Heart left ventricle (tissue), 16 donors: ENCODE measurements around the gene ENGASE. TPM values are rescaled to one million over a fixed set of nuclear protein-coding genes. Genes with fewer than 3 reads are reported as not detected.
A peak's percentile ranks its signal among the peaks of the same experiment; 100 is the strongest.

Experiments used
- ATAC-seq, 4 donors: fragments of 200-7000 bp; cut with Tn5 transposase; one replicate each; pipeline ENCODE4 v1.9.1; 2020 to 2022; ENCODE audit warnings: moderate library complexity in 4 of 4, mild to moderate bottlenecking in 3 of 4, moderate number of reproducible peaks in 1 of 4
- DNase-seq, 5 donors: peaks; one replicate each; pipeline ENCODE4 v3.0.0-alpha.2; 2020
- H3K27ac ChIP-seq, 12 donors: fragments of 200-600 bp; sonication (generic) in 4 of 12; one replicate each; pipeline versions ENCODE4 v1.5.0 to v1.8.0; 2016 to 2022; ENCODE audit warnings: mild to moderate bottlenecking in 2 of 12
- H3K27me3 ChIP-seq, 9 donors: fragments of 200-600 bp; sonication (generic) in 2 of 9; one replicate each; pipeline versions ENCODE4 v1.5.1 to v1.8.0; 2016 to 2022; ENCODE audit warnings: mild to moderate bottlenecking in 3 of 9
- H3K36me3 ChIP-seq, 9 donors: fragments of 200-600 bp; sonication (generic) in 2 of 9; one replicate each; pipeline versions ENCODE4 v1.5.0 to v1.8.0; 2018 to 2022; ENCODE audit warnings: mild to moderate bottlenecking in 2 of 9
- H3K4me1 ChIP-seq, 12 donors: fragments of 200-600 bp; sonication (generic) in 4 of 12; one replicate each; pipeline versions ENCODE4 v1.5.0 to v1.8.0; 2016 to 2022; ENCODE audit warnings: mild to moderate bottlenecking in 3 of 12
- H3K4me3 ChIP-seq, 12 donors: fragments of 200-600 bp; sonication (generic) in 4 of 12; one replicate each; pipeline versions ENCODE4 v1.5.0 to v1.8.0; 2017 to 2022; ENCODE audit warnings: mild to moderate bottlenecking in 9 of 12, moderate library complexity in 4 of 12
- H3K9me3 ChIP-seq, 12 donors: fragments of 200-600 bp; sonication (generic) in 4 of 12; one replicate each; pipeline versions ENCODE4 v1.5.0 to v1.8.0; 2016 to 2022; ENCODE audit warnings: mild to moderate bottlenecking in 1 of 12
- POLR2A ChIP-seq, 2 donors: fragments of 450-650 bp; IDR thresholded peaks; one replicate each; pipeline ENCODE4 v1.6.1; 2017; ENCODE audit warnings: antibody characterized with exemption in 2 of 2, mild to moderate bottlenecking in 2 of 2, moderate library complexity in 2 of 2
- WGBS, 4 donors: extraction: QIAGEN DNeasy Blood & Tissue Kit in 2 of 4; methylation state at CpG; one replicate each; pipeline versions ENCODE4 v1.1.5 to v1.1.7; 2013 to 2018; 5-methylcytosine and 5-hydroxymethylcytosine counted together
- intact Hi-C, 10 donors: fragments of 100-400 bp; cut with DNase I; formaldehyde crosslinking; loops; one replicate each; pipeline versions ENCODE4 v1.11.1 to v1.14.2; 2022
- polyA plus RNA-seq, 2 donors: library from polyadenylated mRNA; stranded (reverse); fragments of 200-250 nt; gene quantifications; one replicate each; pipeline ENCODE4 v1.2.3, GENCODE V29; 2013
- total RNA-seq, 9 donors: library from RNA; depleted of rRNA in 2 of 9; stranded (reverse); fragments of >200 nt in 2 of 9; fragmentation: NEBNext Ultra II Directional in 3 of 9; extraction: Animal tissue kit (Norgen Biotek cat#: 25700) in 3 of 9; gene quantifications; one replicate each; pipeline versions ENCODE4 v1.1.0 to v1.2.4, GENCODE V29; 2016 to 2023
- TF ChIP-seq, protein P1 (sequence below), 12 donors: fragments of 200-600 bp; sonication (generic) in 4 of 12; IDR thresholded peaks; one replicate each; pipeline versions ENCODE4 v1.5.0 to v1.8.0; 2018 to 2022; ENCODE audit warnings: antibody characterized with exemption in 12 of 12, mild to moderate bottlenecking in 5 of 12
- donor health status: ischemic (EF 13 %, LVEDD 7.1; RV severe dilation, severe dysfunction).
- donor health status: healthy with polysubstance abuse.
- donor health status: DM: no; HTN: yes; CAD: no.
- donor health status: DM: no; HTN: no; CAD: no.
- donor health status: ischemic (EF 25% LVEDD 6.9; RV normal size, moderate dysfunction).
- donor health status: ischemic (EF 25% LVEDD 5.7; RV mildly dilated, moderate dysfunction).
- donor health status: healthy.
- donor health status: DM: yes; HTN: yes; CAD: no.
- donor health status: ischemic (EF 35%, LVEDD 5.7; RV mildly dilated, moderate dysfunction).
- donor health status: nonischemic (EF 11% LVEDD 7.7; RV severe dilation, severe dysfunction).
- donor health status: DM: yes; HTN: yes; CAD: no.
- donor health status: PGD.
- donor health status: ischemic (EF 29% LVEDD 5.4; RV normal size, mild dysfunction).
- donor health status: nonischemic (EF 23%, LVEDD 6.1; RV moderate dilation, normal function).

ENGASE gene
- total and polyA plus RNA-seq, 11 donors: 6.2 to 42.0 (median 23.5) TPM

DNA sequence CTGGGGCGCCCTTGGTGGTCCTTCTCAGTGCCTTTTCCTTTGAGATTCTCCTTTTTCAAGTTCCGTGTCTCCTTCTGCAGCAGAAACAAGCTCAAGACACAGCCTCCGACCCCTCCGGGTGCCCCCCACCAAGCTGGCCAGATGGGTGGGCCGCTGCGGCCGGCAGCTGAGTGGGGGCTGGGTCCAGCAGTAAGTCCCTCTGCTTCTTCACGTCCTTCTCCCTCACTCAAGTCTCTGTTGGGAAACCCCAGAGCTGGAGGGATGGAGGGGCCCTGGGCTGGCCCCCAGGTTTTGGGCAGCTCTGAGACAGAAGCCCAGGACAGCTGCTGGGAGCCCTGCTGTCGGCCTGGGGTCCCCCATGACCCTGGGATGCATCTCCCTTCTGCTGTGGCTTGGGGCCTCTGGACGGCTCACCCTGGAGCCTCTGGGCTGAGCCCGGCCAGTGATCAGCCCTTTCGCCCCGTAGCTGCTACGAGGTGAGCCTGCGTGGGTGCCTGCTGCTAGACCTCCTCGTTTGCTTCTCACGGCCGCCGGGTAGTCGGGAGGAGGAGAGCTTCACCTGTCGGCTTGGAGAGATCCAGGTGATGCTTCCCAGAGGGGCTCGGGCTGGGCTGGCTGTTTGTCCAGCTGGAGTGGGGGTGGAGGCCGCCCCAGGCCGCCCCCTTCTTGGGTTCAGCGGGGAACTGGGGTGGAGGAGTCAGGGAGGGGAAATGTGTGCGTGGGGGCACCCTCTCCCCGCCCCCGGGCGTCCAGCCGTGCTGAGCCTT lies 10.7 kb downstream of the ENGASE start:
- WGBS, 4 donors: 91 to 94% (median 92%) methylated on average over 23 to 30 of the region's 30 CpGs
- intact Hi-C loops: loop anchor here in 7 of 10 donors (5.0 to 10.0 kb wide), 4 partner anchors 61 to 619 kb away; partner anchors contain the start of gene C1QTNF1 (in 1 of the 7)
- Histone ChIP-seq H3K36me3 (peaks cover 0 to 67% (median 54%) of the 10 kb centered on the region in 9 donors), H3K4me1 (peaks cover 0 to 20% (median 8%) of the 10 kb centered on the region in 12 donors), H3K27ac (no peak overlapping the region), H3K4me3 (no peak overlapping the region), H3K9me3 (no peaks in the 10 kb centered on the region), H3K27me3 (no peaks in the 10 kb centered on the region)
- no peak for ATAC-seq
- peak in 3 of 5 donors; percentile 24 to 47 (median 27) for DNase-seq
- TF ChIP-seq, protein P1, sequence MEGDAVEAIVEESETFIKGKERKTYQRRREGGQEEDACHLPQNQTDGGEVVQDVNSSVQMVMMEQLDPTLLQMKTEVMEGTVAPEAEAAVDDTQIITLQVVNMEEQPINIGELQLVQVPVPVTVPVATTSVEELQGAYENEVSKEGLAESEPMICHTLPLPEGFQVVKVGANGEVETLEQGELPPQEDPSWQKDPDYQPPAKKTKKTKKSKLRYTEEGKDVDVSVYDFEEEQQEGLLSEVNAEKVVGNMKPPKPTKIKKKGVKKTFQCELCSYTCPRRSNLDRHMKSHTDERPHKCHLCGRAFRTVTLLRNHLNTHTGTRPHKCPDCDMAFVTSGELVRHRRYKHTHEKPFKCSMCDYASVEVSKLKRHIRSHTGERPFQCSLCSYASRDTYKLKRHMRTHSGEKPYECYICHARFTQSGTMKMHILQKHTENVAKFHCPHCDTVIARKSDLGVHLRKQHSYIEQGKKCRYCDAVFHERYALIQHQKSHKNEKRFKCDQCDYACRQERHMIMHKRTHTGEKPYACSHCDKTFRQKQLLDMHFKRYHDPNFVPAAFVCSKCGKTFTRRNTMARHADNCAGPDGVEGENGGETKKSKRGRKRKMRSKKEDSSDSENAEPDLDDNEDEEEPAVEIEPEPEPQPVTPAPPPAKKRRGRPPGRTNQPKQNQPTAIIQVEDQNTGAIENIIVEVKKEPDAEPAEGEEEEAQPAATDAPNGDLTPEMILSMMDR (IDR thresholded peaks at IDR 0.05): no peak
- TF ChIP-seq POLR2A (IDR thresholded peaks at IDR 0.05): no peak

DNA sequence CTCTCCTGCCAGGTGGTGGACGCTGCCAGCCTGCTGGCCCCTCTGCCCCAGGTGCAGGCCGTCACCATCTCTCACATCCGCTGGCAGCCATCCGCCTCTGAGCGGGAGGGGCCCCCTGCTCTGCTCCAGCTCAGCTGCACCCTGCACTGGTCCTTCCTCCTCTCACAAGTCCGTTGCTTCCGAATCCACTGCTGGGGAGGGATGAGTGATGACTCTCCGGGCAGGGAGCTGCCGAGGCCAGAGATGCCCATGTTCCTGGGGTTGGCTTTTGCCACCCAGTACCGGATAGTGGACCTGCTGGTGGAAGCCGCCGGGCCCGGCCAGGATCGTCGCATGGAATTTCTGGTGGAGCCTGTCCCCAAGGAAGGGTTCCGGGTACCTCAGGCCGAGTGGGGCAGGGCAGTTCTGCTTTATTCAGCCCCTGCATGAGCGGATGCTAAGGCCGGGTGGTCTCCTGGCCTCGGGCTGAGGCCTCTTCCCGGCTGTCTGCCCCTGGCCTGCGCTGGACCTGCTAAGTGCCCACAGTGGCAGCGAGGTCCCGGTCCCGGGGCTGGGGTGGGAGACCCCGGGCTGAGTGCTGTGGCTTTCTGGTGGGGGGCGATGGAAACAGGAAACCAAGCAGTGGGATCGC lies 11.4 kb downstream of the ENGASE start:
- no peak for ATAC-seq
- TF ChIP-seq, protein P1 (IDR thresholded peaks at IDR 0.05): no peak
- no peak for TF ChIP-seq POLR2A (IDR thresholded peaks at IDR 0.05)
- Histone ChIP-seq H3K36me3 (peaks cover 0 to 60% (median 47%) of the 10 kb centered on the region in 9 donors), H3K27ac (no peak overlapping the region), H3K9me3 (no peaks in the 10 kb centered on the region), H3K27me3 (peaks cover 0 to 3% (median 0%) of the 10 kb centered on the region in 9 donors), H3K4me1 (peaks cover 0 to 26% (median 9%) of the 10 kb centered on the region in 12 donors), H3K4me3 (no peak overlapping the region)
- 91 to 95% (median 94%) methylated on average over 23 to 28 of the region's 28 CpGs for WGBS, 4 donors
- peak in 2 of 5 donors; percentile 25 to 55 for DNase-seq
- intact Hi-C loops: loop anchor here in 9 of 10 donors (2.0 to 10.0 kb wide), 5 partner anchors 61 to 619 kb away; partner anchors contain the start of gene C1QTNF1 (in 1 of the 9)

DNA sequence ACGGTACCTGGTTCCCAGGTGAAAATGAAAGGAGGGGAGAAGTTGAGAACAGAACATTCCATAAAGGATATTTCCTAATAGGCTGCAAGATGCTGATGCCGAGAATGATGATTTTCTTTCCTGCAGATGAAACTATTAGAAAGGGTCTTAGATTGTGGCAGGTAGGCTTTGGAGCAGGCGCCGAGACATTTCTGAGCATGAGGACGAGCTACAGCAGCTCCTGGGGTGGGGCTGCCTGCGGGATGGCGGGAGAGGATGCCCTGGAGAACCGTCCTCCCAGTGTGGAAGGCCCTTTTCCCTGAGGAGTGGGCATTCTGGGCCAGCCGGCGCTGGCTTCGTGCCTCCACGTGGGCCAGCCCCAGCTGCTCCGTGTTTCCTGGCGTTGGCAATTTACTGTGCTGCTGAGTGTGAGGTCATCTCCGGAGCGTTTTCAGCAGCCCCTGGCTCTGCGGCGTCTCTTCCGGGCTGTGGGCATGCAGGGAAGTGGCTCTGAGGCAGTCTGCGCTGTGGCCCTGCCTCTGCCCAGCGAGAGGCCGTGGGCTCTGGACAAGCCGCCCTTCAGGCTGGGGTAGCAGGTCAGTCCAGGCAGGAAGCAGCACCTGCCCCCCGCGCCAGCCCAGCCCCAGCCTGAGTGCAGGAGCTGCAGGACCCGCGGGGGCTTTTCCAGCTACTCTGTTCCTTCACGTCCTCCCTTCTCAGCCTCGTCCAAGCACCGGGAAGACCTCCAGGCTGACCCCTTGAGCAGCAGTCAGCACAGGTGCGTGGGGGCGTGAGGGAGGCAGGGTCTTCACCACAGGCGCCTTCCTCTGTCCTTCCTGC lies 12.2 kb downstream of the ENGASE start:
- intact Hi-C loops: loop anchor here (1.0 to 10.0 kb wide), 6 partner anchors 62 to 618 kb away; partner anchors contain the start of gene C1QTNF1 (in 1 of the 10)
- peak in 2 of 5 donors; percentile 14 to 59 for DNase-seq

More for the DNA sequence above, 12.2 kb downstream of the ENGASE start:
- Histone ChIP-seq H3K36me3 (peaks cover 0 to 53% (median 46%) of the 10 kb centered on the region in 9 donors), H3K4me3 (no peak overlapping the region), H3K27ac (no peak overlapping the region), H3K4me1 (peaks cover 0 to 26% (median 9%) of the 10 kb centered on the region in 12 donors), H3K9me3 (no peaks in the 10 kb centered on the region), H3K27me3 (peaks cover 0 to 10% (median 0%) of the 10 kb centered on the region in 9 donors)
- ATAC-seq: no peak
- 83 to 89% (median 86%) methylated on average over 21 to 33 of the region's 33 CpGs for WGBS, 4 donors
- TF ChIP-seq, protein P1 (IDR thresholded peaks at IDR 0.05): no peak
- TF ChIP-seq POLR2A (IDR thresholded peaks at IDR 0.05): no peak
